Activated T-cell treated with anti-CD3 and anti-CD28 coated beads, Interleukin-2, amount 50 U/mL, for 4 hours (primary cell): Measurements from ENCODE around the gene MRPL21. TPM values are rescaled to one million over a fixed set of nuclear protein-coding genes. Genes with fewer than 3 reads are reported as not detected.

Experiments
- total RNA-seq, 3 donors: library from RNA; stranded (reverse); gene quantifications; one replicate each; pipeline ENCODE4 v1.2.1, GENCODE V29; 2021

The MRPL21 gene
- total RNA-seq, 3 donors from 2014 or later = 106 to 130 (median 122) TPM

Other genes starting within 250 kb of the MRPL21 start
- gene GAL, start 219.3 kb downstream of the MRPL21 start, total RNA-seq = 1 to 10 TPM; 2.7 to 5.5 (median 3.6) TPM
- gene TESMIN, start 152.3 kb downstream of the MRPL21 start, total RNA-seq = under 1 TPM; 0.55 to 0.94 (median 0.65) TPM
- gene CPT1A, start 61.9 kb downstream of the MRPL21 start, total RNA-seq = 10 to 100 TPM; 12.3 to 15.8 (median 14.2) TPM
- 10 to 100 TPM; 26.6 to 34.0 (median 29.6) TPM for gene IGHMBP2, start 59 bp upstream of the MRPL21 start, total RNA-seq
- not detected for gene MRGPRD, start 77.2 kb upstream of the MRPL21 start, total RNA-seq
- gene MRGPRF, start 109.4 kb upstream of the MRPL21 start, total RNA-seq = under 1 TPM in 2 of 3 donors, not detected in 1; 0.10 to 0.18 TPM
- gene TPCN2, start 145.1 kb upstream of the MRPL21 start, total RNA-seq = 1 to 10 TPM; 5.8 to 8.4 (median 7.1) TPM